GM18526 (cell line): ENCODE results near the gene THOP1.

Experiments used
- POLR2A ChIP-seq: IDR thresholded peaks from 3 replicates; pipeline ENCODE4 v1.6.1; 2011; ENCODE audit not compliant: insufficient read length; ENCODE audit errors: extremely low read depth

The THOP1 gene

DNA sequence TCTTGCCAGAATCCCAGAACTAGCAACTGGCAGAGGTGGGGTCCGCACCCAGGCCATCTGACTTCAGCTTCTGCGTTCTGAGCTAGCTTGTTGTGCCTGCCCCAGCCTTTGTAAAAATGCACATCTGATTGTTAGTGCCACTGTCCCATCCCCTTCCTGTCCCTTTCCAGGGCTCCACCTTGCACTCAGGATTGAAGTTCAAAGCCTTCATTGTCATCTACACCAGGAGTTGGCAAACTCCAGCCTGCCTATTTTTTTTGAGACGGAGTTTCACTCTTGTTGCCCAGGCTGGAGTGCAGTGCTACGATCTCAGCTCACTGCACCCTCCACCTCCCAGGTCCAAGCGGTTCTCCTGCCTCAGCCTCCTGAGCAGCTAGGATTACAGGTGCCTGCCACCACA, 2.9 kb downstream of the THOP1 start:
- no peak for TF ChIP-seq POLR2A

- TF ChIP-seq POLR2A: no peak
Observed at GRCh38 chr19:2790194-2790556, 4.9 kb downstream of the THOP1 start.

- TF ChIP-seq POLR2A: no peak
Observed at GRCh38 chr19:2790557-2791271, 5.4 kb downstream of the THOP1 start.

- no peak for TF ChIP-seq POLR2A
Observed at GRCh38 chr19:2791440-2791839, 6.1 kb downstream of the THOP1 start.

DNA sequence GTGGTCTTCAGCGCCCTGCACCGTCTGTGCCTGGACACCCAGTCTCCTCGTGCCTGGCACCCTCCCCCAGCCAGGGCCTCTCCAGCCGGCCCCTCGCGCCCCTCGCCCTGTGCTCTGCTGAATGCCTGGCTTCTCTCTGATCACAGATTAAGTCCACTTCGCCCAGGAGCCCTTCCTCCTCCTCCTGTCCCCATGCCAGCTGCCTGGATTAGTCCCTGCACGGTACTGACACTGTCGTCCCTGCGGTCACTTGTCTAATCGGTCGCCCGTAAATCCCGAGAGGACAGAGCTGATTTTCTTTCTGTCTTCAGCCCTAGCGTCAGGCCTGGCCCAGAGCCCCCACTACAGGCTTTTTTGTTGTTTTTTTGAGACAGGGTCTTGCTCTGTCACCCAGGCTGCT, 6.6 kb downstream of the THOP1 start:
- no peak for TF ChIP-seq POLR2A

DNA sequence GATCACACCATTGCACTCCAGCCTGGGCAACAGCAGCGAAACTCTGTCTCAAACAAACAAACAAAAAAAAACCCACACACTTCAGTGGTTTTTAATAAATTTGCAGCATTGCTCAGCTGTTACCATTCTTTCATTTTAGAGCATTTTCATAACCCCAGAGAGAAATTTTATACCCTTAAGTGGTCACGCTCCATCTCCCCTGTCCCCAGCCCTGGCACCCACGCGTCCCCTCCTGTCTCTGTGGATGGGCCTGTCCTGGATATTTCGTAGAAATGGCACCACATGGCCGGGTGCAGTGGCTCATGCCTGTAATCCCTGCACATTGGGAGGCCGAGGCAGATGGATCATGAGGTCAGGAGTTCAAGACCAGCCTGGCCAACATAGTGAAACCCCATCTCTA, 7.8 kb downstream of the THOP1 start:
- TF ChIP-seq POLR2A: no peak

- TF ChIP-seq POLR2A: no peak
Observed at GRCh38 chr19:2793577-2793976, 8.3 kb downstream of the THOP1 start.

GRCh38 chr19:2795827-2796658, 10.7 kb downstream of the THOP1 start:
- no peak for TF ChIP-seq POLR2A

DNA sequence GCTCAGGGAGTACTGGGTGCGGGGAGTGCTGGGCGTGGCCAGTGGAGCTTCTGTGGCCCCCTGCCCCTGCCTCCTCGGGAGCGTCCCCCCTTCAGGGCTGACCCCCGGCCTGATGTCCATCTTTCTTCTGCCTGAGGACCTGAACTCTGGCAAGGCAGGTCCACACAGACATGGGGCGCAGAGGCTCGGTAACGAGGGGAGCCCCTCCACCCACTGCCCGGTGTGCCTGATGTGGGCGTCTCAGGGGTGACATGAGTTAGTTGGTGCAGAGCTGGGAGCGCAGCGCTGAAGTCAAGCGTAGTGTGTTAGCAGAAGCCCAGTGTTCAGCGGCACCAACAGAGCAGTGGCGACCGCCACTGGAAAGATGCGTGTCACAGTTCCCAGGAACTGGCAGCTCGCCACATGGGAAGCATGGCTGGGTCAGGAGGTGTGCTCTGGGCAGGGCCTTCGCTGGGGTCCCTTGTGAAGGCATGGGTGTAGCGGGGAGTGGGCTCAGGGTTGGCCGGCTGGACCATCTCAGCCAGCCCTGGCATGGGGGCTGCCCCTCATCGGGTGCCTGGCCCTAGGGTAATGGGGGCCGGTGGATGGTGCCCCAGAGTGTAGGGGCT, 11.5 kb downstream of the THOP1 start:
- no peak for TF ChIP-seq POLR2A

DNA sequence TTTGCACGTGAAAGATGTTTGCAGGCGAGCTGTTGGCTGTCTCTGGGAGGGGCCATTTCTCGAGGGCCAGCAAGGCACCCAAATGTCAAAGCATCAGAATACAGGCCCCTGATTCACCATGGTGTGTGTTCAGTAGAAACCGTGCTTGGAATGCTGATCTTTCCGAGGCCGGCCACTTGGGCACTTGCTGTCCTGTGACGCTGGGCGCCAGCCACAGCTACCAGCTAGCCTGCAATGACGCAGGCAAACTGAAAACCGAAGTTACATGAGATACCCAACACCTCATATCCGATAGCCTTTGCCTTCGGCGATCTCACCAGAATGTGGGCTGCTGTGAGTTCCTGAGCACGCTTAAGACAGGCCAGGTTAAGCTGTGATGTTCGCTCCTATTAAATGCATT, 12.0 kb downstream of the THOP1 start:
- no peak for TF ChIP-seq POLR2A

DNA sequence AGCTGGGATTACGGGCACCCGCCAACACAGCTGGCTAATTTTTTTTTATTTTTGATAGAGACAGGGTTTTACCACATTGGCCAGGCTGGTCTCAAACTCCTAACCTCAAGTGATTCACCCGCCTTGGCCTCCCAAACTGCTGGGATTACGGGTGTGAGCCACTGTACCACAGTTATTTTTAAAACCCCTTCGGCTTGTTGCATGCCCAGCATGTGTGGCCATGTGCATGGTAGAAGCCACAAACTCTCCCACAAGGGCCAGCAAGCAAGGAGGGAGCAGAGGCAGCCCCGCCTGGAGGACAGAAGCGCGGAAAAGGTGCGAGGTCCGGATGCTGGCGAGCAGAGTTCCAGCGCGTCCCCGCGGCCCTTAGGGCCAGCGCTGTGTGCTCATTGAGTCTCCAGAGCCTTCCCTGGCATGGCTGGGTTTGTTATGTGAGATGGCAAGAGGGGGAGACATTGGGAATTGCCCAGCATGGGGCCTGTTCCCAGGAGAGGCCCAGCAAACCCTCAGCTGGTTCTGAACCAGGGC, 12.9 kb downstream of the THOP1 start:
- TF ChIP-seq POLR2A: no peak

- no peak for TF ChIP-seq POLR2A
Observed at GRCh38 chr19:2798733-2799132, 13.4 kb downstream of the THOP1 start.

GRCh38 chr19:2799273-2800020, 14.1 kb downstream of the THOP1 start:
- TF ChIP-seq POLR2A: no peak

DNA sequence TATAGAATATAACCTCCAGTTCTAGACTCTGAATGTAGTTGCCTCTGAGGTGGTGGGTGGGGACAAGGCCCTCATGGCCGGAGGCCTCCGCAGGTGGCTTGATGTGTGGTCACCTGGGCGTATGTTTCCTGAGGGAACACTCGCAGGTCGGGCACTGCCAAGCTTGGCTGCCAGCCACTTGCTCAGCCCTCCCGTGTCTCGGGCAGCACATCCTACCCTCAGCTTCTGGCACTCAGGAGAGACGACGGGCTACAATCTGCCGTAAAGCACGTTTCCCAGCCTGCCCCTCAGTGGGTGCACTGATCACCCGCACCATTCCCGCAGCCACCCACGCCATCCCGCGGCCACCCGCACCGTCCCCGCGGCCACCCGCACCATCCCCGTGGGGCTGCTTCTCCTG, 15.2 kb downstream of the THOP1 start:
- no peak for TF ChIP-seq POLR2A

GRCh38 chr19:2802826-2803225, 17.5 kb downstream of the THOP1 start:
- no peak for TF ChIP-seq POLR2A

GRCh38 chr19:2803486-2804155, 18.3 kb downstream of the THOP1 start:
- no peak for TF ChIP-seq POLR2A
